Ishikawa (cell line): ENCODE measurements around the gene ERICH4.

Source experiments
- CEBPB ChIP-seq: IDR thresholded peaks from 2 replicates; pipeline ENCODE4 v1.6.1; 2012
- CREB1 ChIP-seq: IDR thresholded peaks from 2 replicates; pipeline ENCODE4 v1.6.1; 2012; ENCODE audit warnings: low read depth
- EGR1 ChIP-seq: IDR thresholded peaks from 2 replicates; pipeline ENCODE4 v1.6.1; 2012
- EP300 ChIP-seq: IDR thresholded peaks from 2 replicates; pipeline ENCODE4 v1.6.1; 2012; ENCODE audit warnings: borderline replicate concordance
- FOXM1 ChIP-seq: IDR thresholded peaks from 2 replicates; pipeline ENCODE4 v1.6.1; 2012; ENCODE audit warnings: low read depth, borderline replicate concordance
- NFIC ChIP-seq: IDR thresholded peaks from 2 replicates; pipeline ENCODE4 v1.6.1; 2012
- RAD21 ChIP-seq: IDR thresholded peaks from 2 replicates; pipeline ENCODE4 v1.6.1; 2012; ENCODE audit warnings: low read depth
- TAF1 ChIP-seq: IDR thresholded peaks from 2 replicates; pipeline ENCODE4 v1.6.1; 2012; ENCODE audit warnings: low read depth, mild to moderate bottlenecking
- TCF12 ChIP-seq: IDR thresholded peaks from 2 replicates; pipeline ENCODE4 v1.6.1; 2012; ENCODE audit warnings: low read depth
- TEAD4 ChIP-seq: IDR thresholded peaks from 2 replicates; pipeline ENCODE4 v1.6.1; 2012
- YY1 ChIP-seq: IDR thresholded peaks from 2 replicates; pipeline ENCODE4 v1.6.1; 2012; ENCODE audit warnings: low read depth
- ZBTB7A ChIP-seq: IDR thresholded peaks from 2 replicates; pipeline ENCODE4 v1.6.1; 2012; ENCODE audit warnings: low read depth
- TF ChIP-seq, protein P1 (sequence below): IDR thresholded peaks from 2 replicates; pipeline ENCODE4 v1.6.1; 2012
- TF ChIP-seq, protein P2 (sequence below): IDR thresholded peaks from 2 replicates; pipeline ENCODE4 v1.6.1; 2012; ENCODE audit warnings: low read depth, mild to moderate bottlenecking
- TF ChIP-seq, protein P3 (sequence below): IDR thresholded peaks from 2 replicates; pipeline ENCODE4 v1.6.1; 2012

ERICH4 gene

DNA sequence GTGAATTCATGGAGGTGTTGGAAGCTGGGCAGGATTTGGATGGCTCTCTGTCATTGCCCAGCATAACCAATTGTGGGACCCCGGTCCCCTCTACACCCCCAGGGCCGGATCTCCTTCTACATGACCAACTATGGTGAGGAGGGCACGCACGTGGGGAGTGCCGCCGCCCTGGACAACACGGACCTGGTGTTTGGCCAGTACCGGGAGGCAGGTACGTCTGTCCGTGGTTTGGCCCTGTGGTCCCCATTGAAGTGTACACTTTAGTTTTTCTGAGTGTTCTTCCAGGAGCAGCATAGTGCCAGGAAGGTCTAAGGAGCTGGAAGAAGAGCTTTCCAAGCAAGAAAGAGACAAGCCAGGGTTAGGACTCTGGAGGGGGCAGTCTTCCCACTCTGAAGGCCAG is 29.0 kb upstream of the ERICH4 start:
- TF ChIP-seq EGR1, result no peak

DNA sequence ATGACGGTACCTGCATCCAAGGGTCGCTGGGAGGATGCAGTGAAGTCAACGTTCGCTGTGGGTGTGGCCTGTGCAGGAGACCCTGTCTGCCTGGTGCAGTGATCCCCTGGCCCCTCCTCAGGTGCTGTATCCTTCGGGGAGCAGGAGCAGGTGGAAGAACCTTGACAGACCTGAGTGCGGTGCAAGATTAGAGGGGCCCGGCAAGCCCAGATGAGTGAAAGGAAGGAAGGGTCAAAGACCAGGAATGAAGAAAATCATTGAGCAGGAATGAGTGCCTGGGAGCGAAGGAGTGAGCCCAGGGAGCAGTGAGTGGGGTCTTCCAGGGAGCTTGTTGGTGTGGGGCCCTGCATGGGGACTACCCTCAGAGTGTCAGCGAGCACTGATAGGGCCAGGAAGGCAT is 28.5 kb upstream of the ERICH4 start:
- TF ChIP-seq NFIC (no peak), YY1 (no peak), RAD21 (no peak), TEAD4 (no peak), CEBPB (no peak), EP300 (no peak), ZBTB7A (no peak), TCF12 (no peak), EGR1 (no peak), FOXM1 (no peak), TAF1 (no peak), CREB1 (no peak)
- TF ChIP-seq, protein P1, sequence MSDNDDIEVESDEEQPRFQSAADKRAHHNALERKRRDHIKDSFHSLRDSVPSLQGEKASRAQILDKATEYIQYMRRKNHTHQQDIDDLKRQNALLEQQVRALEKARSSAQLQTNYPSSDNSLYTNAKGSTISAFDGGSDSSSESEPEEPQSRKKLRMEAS, result no peak
- TF ChIP-seq, protein P2, sequence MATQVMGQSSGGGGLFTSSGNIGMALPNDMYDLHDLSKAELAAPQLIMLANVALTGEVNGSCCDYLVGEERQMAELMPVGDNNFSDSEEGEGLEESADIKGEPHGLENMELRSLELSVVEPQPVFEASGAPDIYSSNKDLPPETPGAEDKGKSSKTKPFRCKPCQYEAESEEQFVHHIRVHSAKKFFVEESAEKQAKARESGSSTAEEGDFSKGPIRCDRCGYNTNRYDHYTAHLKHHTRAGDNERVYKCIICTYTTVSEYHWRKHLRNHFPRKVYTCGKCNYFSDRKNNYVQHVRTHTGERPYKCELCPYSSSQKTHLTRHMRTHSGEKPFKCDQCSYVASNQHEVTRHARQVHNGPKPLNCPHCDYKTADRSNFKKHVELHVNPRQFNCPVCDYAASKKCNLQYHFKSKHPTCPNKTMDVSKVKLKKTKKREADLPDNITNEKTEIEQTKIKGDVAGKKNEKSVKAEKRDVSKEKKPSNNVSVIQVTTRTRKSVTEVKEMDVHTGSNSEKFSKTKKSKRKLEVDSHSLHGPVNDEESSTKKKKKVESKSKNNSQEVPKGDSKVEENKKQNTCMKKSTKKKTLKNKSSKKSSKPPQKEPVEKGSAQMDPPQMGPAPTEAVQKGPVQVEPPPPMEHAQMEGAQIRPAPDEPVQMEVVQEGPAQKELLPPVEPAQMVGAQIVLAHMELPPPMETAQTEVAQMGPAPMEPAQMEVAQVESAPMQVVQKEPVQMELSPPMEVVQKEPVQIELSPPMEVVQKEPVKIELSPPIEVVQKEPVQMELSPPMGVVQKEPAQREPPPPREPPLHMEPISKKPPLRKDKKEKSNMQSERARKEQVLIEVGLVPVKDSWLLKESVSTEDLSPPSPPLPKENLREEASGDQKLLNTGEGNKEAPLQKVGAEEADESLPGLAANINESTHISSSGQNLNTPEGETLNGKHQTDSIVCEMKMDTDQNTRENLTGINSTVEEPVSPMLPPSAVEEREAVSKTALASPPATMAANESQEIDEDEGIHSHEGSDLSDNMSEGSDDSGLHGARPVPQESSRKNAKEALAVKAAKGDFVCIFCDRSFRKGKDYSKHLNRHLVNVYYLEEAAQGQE, result no peak
- TF ChIP-seq, protein P3, sequence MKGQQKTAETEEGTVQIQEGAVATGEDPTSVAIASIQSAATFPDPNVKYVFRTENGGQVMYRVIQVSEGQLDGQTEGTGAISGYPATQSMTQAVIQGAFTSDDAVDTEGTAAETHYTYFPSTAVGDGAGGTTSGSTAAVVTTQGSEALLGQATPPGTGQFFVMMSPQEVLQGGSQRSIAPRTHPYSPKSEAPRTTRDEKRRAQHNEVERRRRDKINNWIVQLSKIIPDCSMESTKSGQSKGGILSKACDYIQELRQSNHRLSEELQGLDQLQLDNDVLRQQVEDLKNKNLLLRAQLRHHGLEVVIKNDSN, result no peak

DNA sequence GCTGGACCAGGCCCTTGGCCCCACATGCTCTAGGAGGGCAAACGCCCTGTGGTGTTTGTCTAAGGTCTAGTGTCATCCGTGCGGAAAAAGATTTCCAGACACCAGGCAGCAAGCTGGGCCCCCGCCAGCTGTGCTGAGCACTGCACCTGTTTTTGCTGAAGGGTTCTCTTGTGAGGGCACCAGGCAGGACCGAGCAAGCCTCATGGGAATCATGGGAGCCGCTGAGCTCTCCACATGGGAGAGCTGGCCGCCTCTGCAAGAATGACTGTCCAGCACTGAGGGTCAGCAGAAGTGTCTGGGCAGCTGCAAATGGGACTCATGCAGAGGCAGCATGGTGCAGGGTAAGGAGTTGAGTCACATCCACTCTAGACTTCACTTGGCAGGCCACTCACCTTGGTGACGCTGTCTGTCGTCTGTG is 27.8 kb upstream of the ERICH4 start:
- TF ChIP-seq TCF12 (no peak), EP300 (no peak), CEBPB (no peak)
- TF ChIP-seq, protein P1, result no peak

DNA sequence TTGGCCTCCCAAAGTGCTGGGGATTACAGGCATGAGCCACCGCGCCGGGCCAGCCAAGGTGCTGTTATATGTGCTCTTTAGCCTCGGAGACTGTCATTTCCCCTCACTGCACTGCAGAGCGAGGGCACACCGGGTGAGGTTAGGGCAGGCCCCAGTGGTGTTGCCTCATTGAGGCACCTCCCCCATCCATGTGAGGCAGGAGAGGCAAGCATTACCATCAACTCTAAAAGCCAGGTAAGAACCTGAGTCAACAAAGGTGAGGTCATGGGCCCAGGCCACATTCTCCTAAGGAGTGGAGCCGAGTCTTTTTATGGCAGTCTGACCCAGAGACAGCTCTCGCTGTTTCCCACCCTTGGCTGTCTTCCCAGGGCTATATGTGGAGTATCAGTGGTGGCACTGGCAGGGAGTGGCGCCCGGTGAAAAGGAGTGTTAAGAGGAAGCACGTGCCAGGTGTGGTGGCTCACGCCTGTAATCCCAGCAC is 26.7 kb upstream of the ERICH4 start:
- no peak for TF ChIP-seq YY1
- TF ChIP-seq CEBPB, result no peak
- TF ChIP-seq, protein P1, result no peak
- no peak for TF ChIP-seq EP300
- no peak for TF ChIP-seq TCF12
- TF ChIP-seq, protein P2, result no peak
- TF ChIP-seq, protein P3, result no peak
- TF ChIP-seq TEAD4, result no peak
- no peak for TF ChIP-seq EGR1

DNA sequence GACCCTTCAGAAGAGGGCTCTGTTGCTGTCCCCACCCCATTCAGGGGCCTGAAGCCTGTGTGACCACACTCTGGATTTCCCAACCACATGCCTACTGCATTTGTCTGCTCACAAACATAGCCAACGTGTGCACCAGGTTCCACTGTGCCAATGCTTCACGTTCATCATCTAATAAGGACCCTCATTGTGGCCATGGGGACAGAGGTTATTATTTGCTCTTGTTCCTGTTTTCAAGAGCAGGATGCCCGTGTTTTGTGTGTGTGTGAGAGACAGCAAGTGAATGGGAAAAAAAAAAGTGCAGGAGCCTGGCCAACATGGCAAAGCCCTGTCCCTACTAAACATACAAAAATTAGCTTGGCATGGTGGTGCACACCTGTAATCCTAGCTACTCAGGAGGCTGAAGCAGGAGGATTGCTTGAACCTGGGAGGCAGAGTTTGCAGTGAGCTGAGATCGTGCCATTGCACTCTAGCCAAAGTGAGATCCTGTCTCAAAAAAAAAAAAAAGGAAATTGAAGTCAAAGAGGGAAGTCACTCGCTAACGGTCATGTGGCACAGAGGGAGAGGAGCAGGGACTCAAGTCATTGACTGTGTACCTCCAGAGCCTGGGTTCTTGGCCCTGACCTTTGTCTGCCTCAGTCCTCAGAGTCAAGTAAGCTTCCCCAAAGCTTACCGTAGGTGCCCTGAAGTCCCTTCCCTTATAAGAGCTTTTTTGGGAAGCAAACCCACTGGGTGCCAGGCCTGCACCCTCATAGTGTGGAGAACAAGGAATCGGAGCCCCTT is 22.7 kb upstream of the ERICH4 start:
- TF ChIP-seq, protein P2, result no peak
- no peak for TF ChIP-seq NFIC
